CD14-positive monocyte (primary cell): ENCODE data around the gene PLVAP. TPM values are rescaled to one million over a fixed set of nuclear protein-coding genes. Genes with fewer than 3 reads are reported as not detected.

Source experiments
- DNase-seq, 3 donors: peaks; one replicate each; pipeline ENCODE4 v3.0.0-alpha.2; 2011 to 2022
- H2AFZ ChIP-seq: 2 replicates; pipeline ENCODE4 v1.6.0; 2012; ENCODE audit warnings: mild to moderate bottlenecking, low read depth, low read length, inconsistent platforms; ENCODE audit not compliant: insufficient read depth, poor library complexity, severe bottlenecking
- H3K27ac ChIP-seq, 2 donors: 1 replicate in 1 of 2; 2 replicates in 1 of 2; pipeline ENCODE4 v1.5.1; 2012 to 2013; ENCODE audit warnings: low read length in 2 of 2, control low read depth in 1 of 2, inconsistent platforms in 1 of 2, low read depth in 1 of 2, mild to moderate bottlenecking in 1 of 2
- H3K27me3 ChIP-seq, 2 donors: one replicate each; pipeline versions ENCODE4 v1.6.0 to v1.6.1; 2011 to 2013; ENCODE audit warnings: low read length in 2 of 2; ENCODE audit not compliant: control insufficient read depth in 2 of 2, insufficient read depth in 2 of 2
- H3K36me3 ChIP-seq, 2 donors: replicated peaks in 1 of 2; 1 replicate in 1 of 2; 2 replicates in 1 of 2; pipeline versions ENCODE4 v1.5.1 to v1.6.1; 2012 to 2013; ENCODE audit warnings: low read length in 2 of 2, control low read depth in 1 of 2, inconsistent platforms in 1 of 2, mild to moderate bottlenecking in 1 of 2; ENCODE audit not compliant: insufficient read depth in 2 of 2, control insufficient read depth in 1 of 2
- H3K4me1 ChIP-seq, 2 donors: 1 replicate in 1 of 2; 2 replicates in 1 of 2; pipeline versions ENCODE4 v1.5.1 to v1.6.1; 2012 to 2013; ENCODE audit warnings: low read length in 2 of 2, control low read depth in 1 of 2, inconsistent platforms in 1 of 2, mild to moderate bottlenecking in 1 of 2, moderate library complexity in 1 of 2; ENCODE audit not compliant: insufficient read depth in 2 of 2, control insufficient read depth in 1 of 2
- H3K4me2 ChIP-seq: replicated peaks from 2 replicates; pipeline ENCODE3; 2012; ENCODE audit warnings: low read length, moderate library complexity, mild to moderate bottlenecking; ENCODE audit not compliant: poor library complexity, severe bottlenecking; ENCODE audit errors: extremely low read depth
- H3K4me3 ChIP-seq, 3 experiments: fragments of 200-600 bp in 1 of 3; sonication (generic) in 1 of 3; replicated peaks in 1 of 3; 1 replicate in 2 of 3; 2 replicates in 1 of 3; pipeline ENCODE4 v1.5.1; 2011 to 2013; ENCODE audit warnings: low read length in 3 of 3, mild to moderate bottlenecking in 3 of 3, control low read depth in 2 of 3, low read depth in 2 of 3, inconsistent platforms in 1 of 3, moderate library complexity in 1 of 3
- H3K79me2 ChIP-seq: 2 replicates; pipeline ENCODE4 v1.6.0; 2012; ENCODE audit warnings: mild to moderate bottlenecking, control low read depth, inconsistent platforms, low read length, moderate library complexity; ENCODE audit not compliant: insufficient read depth
- H3K9ac ChIP-seq: 2 replicates; pipeline ENCODE4 v1.6.0; 2017; ENCODE audit warnings: low read length, mild to moderate bottlenecking; ENCODE audit not compliant: insufficient read depth, poor library complexity, severe bottlenecking
- H3K9me3 ChIP-seq, 2 donors: replicated peaks in 1 of 2; 1 replicate in 1 of 2; 2 replicates in 1 of 2; pipeline versions ENCODE4 v1.5.1 to v1.6.1; 2012 to 2013; ENCODE audit warnings: low read length in 2 of 2, control low read depth in 1 of 2; ENCODE audit not compliant: control insufficient read depth in 1 of 2, insufficient read depth in 1 of 2
- H4K20me1 ChIP-seq: 2 replicates; pipeline ENCODE4 v1.6.0; 2012; ENCODE audit warnings: mild to moderate bottlenecking, low read length, control low read depth, moderate library complexity; ENCODE audit not compliant: insufficient read depth
- H3K27ac Mint-ChIP-seq, 7 donors: one replicate each; pipeline ENCODE4 v1.8.0; 2020; ENCODE audit warnings: mild to moderate bottlenecking in 7 of 7, mixed read lengths in 7 of 7, moderate library complexity in 6 of 7, inconsistent platforms in 2 of 7
- H3K27me3 Mint-ChIP-seq, 3 donors: one replicate each; pipeline ENCODE4 v1.8.0; 2021 to 2022; ENCODE audit warnings: low read depth in 3 of 3, mild to moderate bottlenecking in 3 of 3, mixed read lengths in 3 of 3, moderate library complexity in 3 of 3, inconsistent platforms in 1 of 3
- H3K36me3 Mint-ChIP-seq, 2 donors: one replicate each; pipeline ENCODE4 v1.8.0; 2020; ENCODE audit warnings: mixed read lengths in 2 of 2, inconsistent platforms in 1 of 2, mild to moderate bottlenecking in 1 of 2
- H3K4me1 Mint-ChIP-seq: one replicate; pipeline ENCODE4 v1.8.0; 2020; ENCODE audit warnings: mild to moderate bottlenecking, mixed read lengths
- H3K4me3 Mint-ChIP-seq, 2 donors: one replicate each; pipeline ENCODE4 v1.8.0; 2020; ENCODE audit warnings: mild to moderate bottlenecking in 2 of 2, mixed read lengths in 2 of 2, moderate library complexity in 1 of 2
- H3K9me3 Mint-ChIP-seq, 7 donors: one replicate each; pipeline ENCODE4 v1.8.0; 2020 to 2022; ENCODE audit warnings: mixed read lengths in 7 of 7, mild to moderate bottlenecking in 6 of 7, moderate library complexity in 6 of 7, inconsistent platforms in 2 of 7
- CTCF ChIP-seq: fragments of 200-600 bp; IDR thresholded peaks from one replicate; pipeline ENCODE4 v1.8.0; 2022; ENCODE audit warnings: antibody characterized with exemption, mild to moderate bottlenecking
- WGBS: methylation state at CpG from one replicate; pipeline ENCODE4 v1.1.5; 2013; ENCODE audit warnings: missing lambda C conversion rate; ENCODE audit not compliant: insufficient coverage; 5-methylcytosine and 5-hydroxymethylcytosine counted together
- intact Hi-C, 2 donors: fragments of 100-400 bp; cut with micrococcal nuclease; formaldehyde crosslinking; loops; one replicate each; pipeline versions ENCODE4 v1.15.0 to v1.15.1; 2023
- polyA plus RNA-seq, 3 donors: library from polyadenylated mRNA; depleted of rRNA in 1 of 3; unstranded in 2 of 3; stranded (reverse) in 1 of 3; fragments of 300-500 nt in 2 of 3; fragments of >200 nt in 1 of 3; fragmentation: Illumina TruSeq in 2 of 3; gene quantifications; 1 replicate in 2 of 3; 2 replicates in 1 of 3; pipeline ENCODE4 v1.2.3, GENCODE V29; 2012 to 2021

PLVAP gene
- polyA plus RNA-seq, 3 donors = 0.08 to 0.81 TPM; not detected in 1

- intact Hi-C loops = loop anchor here (5.0 to 10.0 kb wide), 3 partner anchors 42 to 97 kb away; no protein-coding TSS in a partner anchor
- Mint-ChIP-seq H3K36me3 (peaks cover 0 to 2% of the 10 kb centered on the region in 2 donors), H3K27me3 (peaks cover 17 to 27% (median 22%) of the 10 kb centered on the region in 3 donors), H3K9me3 (peaks cover 4 to 18% (median 11%) of the 10 kb centered on the region in 7 donors), H3K4me3 (peak overlapping the region in 1 of 2 donors; percentile 4), H3K27ac (no peak overlapping the region), H3K4me1 (peaks cover 22% of the 10 kb centered on the region)
- no peaks in the 10 kb centered on the region for H3K36me3 ChIP-seq
- H3K4me2 ChIP-seq = no peak overlapping the region
- H3K9ac ChIP-seq = no peak overlapping the region
- no peak overlapping the region for H3K4me3 ChIP-seq
- no peaks in the 10 kb centered on the region for H4K20me1 ChIP-seq
- H3K27me3 ChIP-seq = peaks cover 6 to 15% of the 10 kb centered on the region in 2 donors
- peaks cover 4 to 13% of the 10 kb centered on the region in 2 donors for H3K9me3 ChIP-seq
- no peak overlapping the region for H2AFZ ChIP-seq
- no peaks in the 10 kb centered on the region for H3K79me2 ChIP-seq
- DNase-seq = no peak
- no CpG with 5 or more reads among the region's 1 CpG for WGBS
- H3K27ac ChIP-seq = no peak overlapping the region
- no peak for TF ChIP-seq CTCF
- H3K4me1 ChIP-seq = peaks cover 21 to 26% of the 10 kb centered on the region in 2 donors
Measured at GRCh38 chr19:17389288-17389687, 12.1 kb upstream of the PLVAP start.

- Mint-ChIP-seq H3K9me3 (peaks cover 4 to 18% (median 11%) of the 10 kb centered on the region in 7 donors), H3K27me3 (peaks cover 15 to 24% (median 22%) of the 10 kb centered on the region in 3 donors), H3K36me3 (peaks cover 0 to 2% of the 10 kb centered on the region in 2 donors), H3K27ac (peak overlapping the region in 1 of 7 donors; percentile 35), H3K4me1 (peaks cover 18% of the 10 kb centered on the region), H3K4me3 (no peak overlapping the region)
- H3K79me2 ChIP-seq = no peaks in the 10 kb centered on the region
- peaks cover 29 to 30% of the 10 kb centered on the region in 2 donors for H3K4me1 ChIP-seq
- H3K9ac ChIP-seq = no peak overlapping the region
- no peak overlapping the region for H3K4me3 ChIP-seq
- no peak overlapping the region for H3K4me2 ChIP-seq
- intact Hi-C loops = loop anchor here (1.0 to 10.0 kb wide), 4 partner anchors 39 to 94 kb away; no protein-coding TSS in a partner anchor
- H2AFZ ChIP-seq = no peak overlapping the region
- H3K27ac ChIP-seq = no peak overlapping the region
- H3K36me3 ChIP-seq = no peaks in the 10 kb centered on the region
- H3K27me3 ChIP-seq = peaks cover 6 to 15% of the 10 kb centered on the region in 2 donors
- TF ChIP-seq CTCF = peak; percentile 98
- no peaks in the 10 kb centered on the region for H4K20me1 ChIP-seq
- H3K9me3 ChIP-seq = peaks cover 4 to 13% of the 10 kb centered on the region in 2 donors
- 35% methylated on average over 12 of the region's 20 CpGs for WGBS
- DNase-seq = peak; percentile 34 to 63 (median 61)
Measured at GRCh38 chr19:17385878-17386611, 8.9 kb upstream of the PLVAP start.
